GM12874 (cell line): ENCODE results near the gene DNMT3A.

ENCODE experiments used
- TF ChIP-seq, protein P1 (sequence below): IDR thresholded peaks from 2 replicates; pipeline ENCODE4 v1.5.1; 2011; ENCODE audit warnings: low read depth, mild to moderate bottlenecking, control low read depth, low read length, moderate library complexity; ENCODE audit not compliant: insufficient read depth

The DNMT3A gene

DNA sequence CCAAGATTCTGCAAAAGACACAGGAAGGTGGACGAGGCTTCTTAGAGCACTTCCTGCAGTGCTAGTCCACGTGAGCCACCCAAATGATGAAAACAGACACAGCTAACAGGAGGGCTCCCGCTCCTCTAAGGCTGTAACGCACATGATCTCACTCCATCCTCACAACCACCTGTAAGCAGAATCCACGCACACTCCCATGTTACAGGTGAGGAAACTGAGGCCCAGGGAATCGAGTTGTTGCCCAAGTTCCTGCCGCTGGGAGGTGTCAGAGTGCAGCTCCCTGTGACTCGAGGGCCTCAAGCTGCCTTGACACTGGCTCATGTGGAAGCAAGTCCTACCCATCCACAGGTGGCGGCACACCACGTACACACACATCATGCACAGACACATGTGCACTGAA, 4.4 kb downstream of the DNMT3A start:
- TF ChIP-seq, protein P1, sequence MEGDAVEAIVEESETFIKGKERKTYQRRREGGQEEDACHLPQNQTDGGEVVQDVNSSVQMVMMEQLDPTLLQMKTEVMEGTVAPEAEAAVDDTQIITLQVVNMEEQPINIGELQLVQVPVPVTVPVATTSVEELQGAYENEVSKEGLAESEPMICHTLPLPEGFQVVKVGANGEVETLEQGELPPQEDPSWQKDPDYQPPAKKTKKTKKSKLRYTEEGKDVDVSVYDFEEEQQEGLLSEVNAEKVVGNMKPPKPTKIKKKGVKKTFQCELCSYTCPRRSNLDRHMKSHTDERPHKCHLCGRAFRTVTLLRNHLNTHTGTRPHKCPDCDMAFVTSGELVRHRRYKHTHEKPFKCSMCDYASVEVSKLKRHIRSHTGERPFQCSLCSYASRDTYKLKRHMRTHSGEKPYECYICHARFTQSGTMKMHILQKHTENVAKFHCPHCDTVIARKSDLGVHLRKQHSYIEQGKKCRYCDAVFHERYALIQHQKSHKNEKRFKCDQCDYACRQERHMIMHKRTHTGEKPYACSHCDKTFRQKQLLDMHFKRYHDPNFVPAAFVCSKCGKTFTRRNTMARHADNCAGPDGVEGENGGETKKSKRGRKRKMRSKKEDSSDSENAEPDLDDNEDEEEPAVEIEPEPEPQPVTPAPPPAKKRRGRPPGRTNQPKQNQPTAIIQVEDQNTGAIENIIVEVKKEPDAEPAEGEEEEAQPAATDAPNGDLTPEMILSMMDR = no peak

DNA sequence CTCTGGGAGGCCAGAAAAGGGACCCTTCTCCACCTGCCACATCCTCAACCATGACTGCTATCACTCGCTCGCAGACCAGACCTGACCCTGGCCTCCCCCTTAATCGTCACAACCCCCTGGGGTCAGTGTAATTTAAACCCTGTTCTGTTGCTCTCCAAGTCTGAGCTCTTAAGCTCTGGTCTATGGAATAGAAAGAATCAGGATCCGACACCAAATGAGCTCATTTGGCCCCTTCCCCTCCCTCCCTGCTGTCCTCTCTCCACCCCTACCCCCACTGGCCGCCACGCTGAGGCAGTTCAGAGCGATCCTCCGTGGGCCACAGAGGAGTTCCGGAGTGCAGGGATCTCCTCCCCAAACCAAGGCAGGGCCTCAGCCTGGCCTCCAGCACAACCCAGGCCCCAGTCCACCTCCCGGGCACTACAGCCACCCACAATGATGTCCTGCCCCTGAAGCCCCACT, 5.3 kb downstream of the DNMT3A start:
- TF ChIP-seq, protein P1 = no peak

DNA sequence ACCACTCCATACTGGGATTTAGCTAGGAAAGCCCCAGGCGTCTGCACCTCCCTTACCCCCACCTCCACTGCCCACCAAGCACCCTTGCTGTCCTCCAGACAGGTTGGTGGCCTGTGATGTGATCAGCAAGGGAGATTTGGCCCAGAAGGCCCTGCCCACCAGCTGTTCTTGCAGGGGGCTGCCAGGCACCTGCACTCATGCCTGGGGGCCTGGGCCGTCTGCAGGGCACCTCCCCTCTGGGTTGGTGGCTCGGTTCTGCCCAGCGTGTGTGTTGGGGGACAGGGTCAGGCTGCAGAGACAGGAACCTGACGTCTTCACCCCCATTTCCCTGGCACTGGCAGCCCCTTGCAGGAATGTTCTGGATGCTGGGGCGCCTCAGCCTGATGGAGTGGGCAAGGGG, 5.8 kb downstream of the DNMT3A start:
- TF ChIP-seq, protein P1 = no peak

DNA sequence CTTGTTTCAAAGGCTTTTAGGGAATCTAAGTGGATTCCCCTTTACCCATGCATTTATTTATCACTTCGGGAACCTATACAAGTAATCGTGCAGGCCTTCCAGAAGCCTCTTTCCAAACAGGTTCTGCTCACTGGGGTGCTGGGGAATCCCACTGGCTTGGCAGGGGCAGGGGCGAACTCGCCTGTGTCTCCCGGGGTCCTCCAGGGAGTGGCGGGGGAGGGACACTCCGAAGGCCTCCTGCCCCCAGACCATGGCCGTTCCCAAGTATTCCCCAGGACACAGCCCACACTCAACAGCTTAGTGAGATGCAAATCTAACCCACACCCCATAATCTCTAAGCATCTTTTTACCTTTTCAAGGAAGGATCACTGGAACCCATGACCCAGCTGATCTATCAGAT, 6.5 kb downstream of the DNMT3A start:
- TF ChIP-seq, protein P1 = no peak

DNA sequence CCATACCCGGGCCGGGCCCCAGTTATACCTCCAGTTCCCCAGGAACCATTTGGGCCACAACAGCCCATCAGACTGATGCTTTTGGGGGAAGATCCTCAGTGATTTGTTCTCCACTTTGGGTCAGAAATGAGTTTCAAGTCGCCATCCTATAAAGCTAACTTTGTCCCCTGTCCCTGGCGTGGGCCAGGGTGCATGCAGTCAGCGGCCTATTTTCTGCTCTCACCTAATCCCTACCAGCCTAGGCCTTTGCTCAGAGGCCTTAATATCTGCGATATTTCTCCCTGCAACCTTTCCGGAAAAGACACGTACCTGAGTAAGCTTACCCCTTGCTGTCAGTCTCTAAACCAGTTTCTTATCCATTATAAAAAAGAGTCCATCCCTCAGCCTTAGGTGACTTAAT, 7.2 kb downstream of the DNMT3A start:
- TF ChIP-seq, protein P1 = no peak

DNA sequence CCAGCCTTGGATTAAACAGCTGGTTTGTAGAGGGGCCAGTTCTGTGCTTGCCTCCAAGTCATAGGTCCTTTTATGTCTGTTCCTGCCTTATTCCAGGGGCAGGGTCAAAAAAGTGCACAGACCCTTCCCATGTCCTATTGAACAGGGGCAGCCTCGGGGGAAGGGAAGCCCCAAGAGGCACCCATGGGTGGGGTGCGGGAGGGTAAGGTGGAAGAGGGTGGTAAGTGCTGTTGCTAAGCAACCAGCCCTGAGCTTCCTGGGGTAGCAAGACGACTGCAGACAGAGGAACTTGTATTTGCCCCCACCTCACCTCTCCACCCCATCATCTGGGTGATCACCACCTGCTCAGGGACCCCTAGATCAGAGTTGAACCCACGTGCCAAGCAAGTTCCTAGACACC, 7.7 kb downstream of the DNMT3A start:
- TF ChIP-seq, protein P1 = no peak

DNA sequence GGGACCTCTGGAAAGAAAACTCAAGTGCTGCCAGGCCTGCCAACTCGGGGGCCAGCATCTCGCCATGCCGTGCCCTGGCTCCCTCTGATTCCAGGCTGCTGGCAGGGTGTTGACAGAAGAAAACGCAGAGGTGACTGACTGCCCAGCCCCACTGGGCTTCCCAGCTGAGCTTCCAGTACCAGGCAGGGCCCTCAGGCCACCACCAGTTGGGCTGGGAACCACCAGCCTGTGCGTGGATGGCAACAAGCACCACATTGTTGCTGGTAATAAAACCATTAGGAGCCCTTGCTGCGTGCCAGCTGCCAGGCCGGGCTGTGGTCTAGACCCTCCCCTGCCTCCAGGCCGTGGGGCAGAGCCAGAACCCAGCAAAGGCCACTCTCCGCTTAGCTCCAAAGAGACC, 9.2 kb downstream of the DNMT3A start:
- TF ChIP-seq, protein P1 = no peak

DNA sequence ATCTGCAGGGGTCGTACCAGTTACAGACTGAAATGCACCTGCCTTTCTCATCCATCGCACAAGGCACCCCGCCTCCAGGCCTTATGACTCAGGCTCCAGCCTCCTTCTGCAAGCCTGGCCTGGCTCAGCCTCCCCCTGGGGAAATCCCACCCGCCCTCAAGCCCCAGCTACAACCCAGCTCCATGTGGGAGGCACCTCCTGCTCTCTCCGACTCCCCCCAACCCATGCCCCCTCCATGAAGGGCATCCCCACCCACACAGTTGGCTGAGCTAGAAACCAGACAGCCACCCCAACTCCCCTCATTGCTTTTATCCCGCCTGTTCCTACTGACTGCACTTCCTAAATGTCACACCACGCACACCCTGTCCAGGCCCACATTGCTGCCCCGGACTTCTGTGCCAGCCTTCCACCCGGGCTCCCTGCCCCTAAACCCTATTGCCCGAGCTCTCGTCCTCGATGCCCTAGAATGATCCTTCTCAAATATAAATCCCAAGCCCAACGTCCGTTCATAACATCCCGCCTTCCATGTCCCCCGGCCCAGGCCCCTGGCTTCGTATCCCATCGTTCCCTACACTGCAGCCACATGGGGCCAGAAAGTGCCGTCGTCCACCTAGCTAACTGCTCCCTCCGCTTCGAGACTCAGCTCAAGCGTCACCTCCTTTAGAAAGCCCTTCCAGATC, 9.9 kb downstream of the DNMT3A start:
- TF ChIP-seq, protein P1 = no peak
